Gastroesophageal sphincter (tissue), 3 donors: Measurements from ENCODE around the gene OR4N2.

Experiments used
- CTCF ChIP-seq, 4 experiments: fragments of 200-600 bp in 2 of 4; fragments of 450-650 bp in 2 of 4; sonication (generic) in 1 of 4; IDR thresholded peaks; one replicate each; pipeline ENCODE4 v1.5.1; 2017 to 2019; ENCODE audit warnings: antibody characterized with exemption in 4 of 4, mild to moderate bottlenecking in 2 of 4, moderate library complexity in 2 of 4
- POLR2A ChIP-seq, 2 donors: fragments of 450-650 bp; IDR thresholded peaks; one replicate each; pipeline ENCODE4 v1.6.1; 2017; ENCODE audit warnings: antibody characterized with exemption in 2 of 2, mild to moderate bottlenecking in 2 of 2, moderate library complexity in 1 of 2

DNA sequence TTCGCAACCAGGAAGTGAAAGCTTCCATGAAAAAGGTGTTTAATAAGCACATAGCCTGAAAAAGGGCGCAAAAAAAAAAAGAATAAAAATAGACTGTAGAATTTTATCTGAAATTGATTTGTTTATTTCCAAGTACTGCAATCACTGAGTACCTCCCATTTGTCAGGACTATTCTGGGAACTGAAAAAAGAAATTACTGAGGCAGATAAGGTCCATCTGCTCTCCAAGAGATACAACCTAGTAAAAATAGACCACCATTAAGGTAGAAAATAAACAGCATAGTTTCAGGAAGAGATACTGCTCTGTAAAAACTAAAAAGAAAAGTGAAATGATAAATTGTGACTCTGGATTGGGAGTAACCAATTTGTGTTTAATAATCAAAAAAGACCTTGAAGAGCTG, 24.7 kb downstream of the OR4N2 start:
- TF ChIP-seq CTCF (IDR thresholded peaks at IDR 0.05) (no peak), POLR2A (IDR thresholded peaks at IDR 0.05) (no peak)
